Measurements from ENCODE around the gene H6PD.

H6PD gene

GRCh38 chr1:9300573-9300972, 66.0 kb downstream of the H6PD start:
- no peak for DNase-seq

GRCh38 chr1:9302745-9303524, 68.4 kb downstream of the H6PD start:
- DNase-seq: no peak

- no peak for DNase-seq
Measured at GRCh38 chr1:9303916-9304315, 69.3 kb downstream of the H6PD start.

GRCh38 chr1:9305216-9305615, 70.6 kb downstream of the H6PD start:
- DNase-seq: no peak

- no peak for DNase-seq
Measured at GRCh38 chr1:9306006-9306405, 71.4 kb downstream of the H6PD start.

- DNase-seq: no peak
Measured at GRCh38 chr1:9307303-9307702, 72.7 kb downstream of the H6PD start.

GRCh38 chr1:9308236-9308785, 73.7 kb downstream of the H6PD start:
- no peak for DNase-seq

- DNase-seq: no peak
Measured at GRCh38 chr1:9309080-9309479, 74.5 kb downstream of the H6PD start.

- DNase-seq: no peak
Measured at GRCh38 chr1:9309991-9310390, 75.4 kb downstream of the H6PD start.

GRCh38 chr1:9311029-9311428, 76.5 kb downstream of the H6PD start:
- no peak for DNase-seq

- no peak for DNase-seq
Measured at GRCh38 chr1:9311479-9311878, 76.9 kb downstream of the H6PD start.

- DNase-seq: no peak
Measured at GRCh38 chr1:9312168-9312720, 77.7 kb downstream of the H6PD start.

GRCh38 chr1:9313576-9313975, 79.0 kb downstream of the H6PD start:
- no peak for DNase-seq

- DNase-seq: no peak
Measured at GRCh38 chr1:9314111-9314510, 79.5 kb downstream of the H6PD start.

- DNase-seq: no peak
Measured at GRCh38 chr1:9314711-9315379, 80.3 kb downstream of the H6PD start.

GRCh38 chr1:9315411-9316079, 81.0 kb downstream of the H6PD start:
- no peak for DNase-seq

GRCh38 chr1:9316080-9316444, 81.5 kb downstream of the H6PD start:
- no peak for DNase-seq

- DNase-seq: no peak
Measured at GRCh38 chr1:9316512-9316911, 81.9 kb downstream of the H6PD start.

GRCh38 chr1:9317072-9317471, 82.5 kb downstream of the H6PD start:
- no peak for DNase-seq

GRCh38 chr1:9317591-9318417, 83.2 kb downstream of the H6PD start:
- no peak for DNase-seq

- no peak for DNase-seq
Measured at GRCh38 chr1:9319208-9319788, 84.7 kb downstream of the H6PD start.
